OCI-LY7 (cell line): Measurements from ENCODE around the gene TRMU. TPM values are rescaled to one million over a fixed set of nuclear protein-coding genes. Genes with fewer than 3 reads are reported as not detected.

Source experiments
- BruUV-seq: library from RNA; stranded (reverse); fragments of 400-500 nt; replicated peaks from 2 replicates; lab custom pipeline; 2021; lab: Mats Ljungman, UMichigan
- CTCF ChIA-PET: fragments of 300-600 bp; sonication (Branson Sonifier 250); formaldehyde crosslinking; loops from one replicate; lab custom pipeline; 2022; ENCODE audit warnings: antibody characterized with exemption; ENCODE audit not compliant: unreplicated experiment; lab: Charles Lee
- POLR2A ChIA-PET: fragments of 300-600 bp; sonication (Branson Sonifier 250); formaldehyde crosslinking; loops from one replicate; lab custom pipeline; 2022; ENCODE audit warnings: antibody characterized with exemption; lab: Charles Lee
- DNase-seq: peaks from one replicate; pipeline ENCODE4 v3.0.0-alpha.2; 2015; ENCODE audit warnings: low spot score
- H2AFZ ChIP-seq: fragments of 200-600 bp; sonication (generic), shearing (Covaris generic); 2 replicates; pipeline ENCODE4 v1.6.1; 2014; ENCODE audit warnings: mild to moderate bottlenecking, antibody characterized with exemption, low read length, moderate library complexity
- H3K27ac ChIP-seq: fragments of 200-600 bp; sonication (generic); 2 replicates; pipeline ENCODE4 v1.5.1; 2014; ENCODE audit warnings: mixed run types, low read depth, mild to moderate bottlenecking, moderate library complexity, low read length, inconsistent platforms; ENCODE audit not compliant: poor library complexity, severe bottlenecking
- H3K36me3 ChIP-seq: fragments of 200-600 bp; sonication (generic); 2 replicates; pipeline ENCODE4 v1.6.1; 2014; ENCODE audit warnings: mild to moderate bottlenecking, antibody characterized with exemption, low read length, moderate library complexity, mixed read lengths; ENCODE audit not compliant: insufficient read depth
- H3K4me1 ChIP-seq: fragments of 200-600 bp; sonication (generic); 2 replicates; pipeline ENCODE4 v1.5.1; 2014; ENCODE audit warnings: mild to moderate bottlenecking, low read length; ENCODE audit not compliant: insufficient read depth, poor library complexity, severe bottlenecking
- H3K4me2 ChIP-seq: fragments of 200-600 bp; sonication (generic); 2 replicates; pipeline ENCODE4 v1.6.1; 2014; ENCODE audit warnings: mild to moderate bottlenecking, low read length
- H3K4me3 ChIP-seq: fragments of 200-600 bp; sonication (generic); 2 replicates; pipeline ENCODE4 v1.5.1; 2014; ENCODE audit warnings: mild to moderate bottlenecking, low read depth, low read length; ENCODE audit not compliant: poor library complexity, severe bottlenecking
- H3K79me2 ChIP-seq: fragments of 200-600 bp; sonication (generic); 2 replicates; pipeline ENCODE4 v1.6.1; 2016; ENCODE audit warnings: low read depth, mild to moderate bottlenecking, low read length, moderate library complexity, mixed read lengths; ENCODE audit not compliant: insufficient read depth
- H3K9me2 ChIP-seq: fragments of 200-600 bp; sonication (generic); 2 replicates; pipeline ENCODE4 v1.6.1; 2016; ENCODE audit warnings: mild to moderate bottlenecking, low read length, mixed read lengths; ENCODE audit not compliant: insufficient read depth
- H3K9me3 ChIP-seq: fragments of 200-600 bp; sonication (generic); 2 replicates; pipeline ENCODE4 v1.6.1; 2014; ENCODE audit warnings: mild to moderate bottlenecking, mixed run types, low read length, mixed read lengths
- H4K20me1 ChIP-seq: fragments of 200-600 bp; sonication (generic); 2 replicates; pipeline ENCODE4 v1.6.1; 2014; ENCODE audit warnings: mild to moderate bottlenecking, antibody characterized with exemption, low read length, moderate library complexity, mixed read lengths; ENCODE audit not compliant: insufficient read depth
- EZH2phosphoT487 ChIP-seq: fragments of 200-600 bp; sonication (generic); IDR thresholded peaks from 2 replicates; pipeline ENCODE4 v1.6.1; 2018; ENCODE audit warnings: low read depth, borderline replicate concordance, mild to moderate bottlenecking, mixed run types, antibody characterized with exemption, low read length, moderate library complexity, mixed read lengths
- intact Hi-C: fragments of 100-400 bp; cut with micrococcal nuclease; formaldehyde crosslinking; loops from one replicate; pipeline ENCODE4 v1.10.0; 2022; ENCODE audit not compliant: unreplicated experiment
- total RNA-seq, 2 experiments: library from RNA; depleted of rRNA in 1 of 2; stranded (reverse); fragments of >200 nt in 1 of 2; shearing (Covaris generic) in 1 of 2; gene quantifications; 2 replicates each; pipeline ENCODE4 v1.2.3, GENCODE V29; 2014 to 2022
- TF ChIP-seq, protein P1 (sequence below): fragments of 200-600 bp; sonication (generic); conservative IDR thresholded peaks from 2 replicates; pipeline ENCODE4 v1.5.1; 2014; ENCODE audit warnings: mild to moderate bottlenecking, antibody characterized with exemption, low read length, moderate library complexity, mixed read lengths

Gene TRMU
- total RNA-seq, 2 experiments from 2014 or later: 88.2 to 121 TPM

DNA sequence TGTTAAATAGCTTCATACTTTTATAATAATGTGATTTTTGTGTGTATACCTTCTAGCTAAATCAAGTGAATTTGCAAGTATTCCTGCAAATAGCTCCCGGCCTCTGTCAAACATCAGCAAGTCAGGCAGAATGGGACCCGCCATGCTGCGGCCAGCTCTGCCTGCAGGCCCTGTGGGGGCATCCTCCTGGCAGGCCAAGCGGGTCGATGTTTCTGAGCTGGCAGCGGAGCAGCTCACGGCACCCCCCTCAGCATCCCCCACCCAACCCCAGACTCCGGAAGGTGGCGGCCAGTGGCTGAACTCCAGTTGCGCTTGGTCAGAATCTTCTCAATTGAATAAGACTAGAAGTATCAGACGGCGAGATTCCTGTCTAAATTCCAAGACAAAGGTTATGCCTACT lies 19.5 kb upstream of the TRMU start:
- Histone ChIP-seq H2AFZ (no peak overlapping the region), H3K36me3 (peaks cover 92% of the 10 kb centered on the region), H3K4me3 (no peak overlapping the region), H3K27ac (no peak overlapping the region), H3K4me2 (no peak overlapping the region), H3K4me1 (no peaks in the 10 kb centered on the region), H4K20me1 (no peaks in the 10 kb centered on the region; the same call in 1 of the 2 replicates), H3K9me3 (no peaks in the 10 kb centered on the region), H3K79me2 (no peaks in the 10 kb centered on the region), H3K9me2 (no peaks in the 10 kb centered on the region)
- intact Hi-C loops: loop anchor here (2.0 to 10.0 kb wide), 2 partner anchors 65 to 321 kb away; partner anchors contain the start of gene CDPF1
- ChIA-PET CTCF (interaction anchor here (1.1 to 1.3 kb wide), 3 partner anchors 9 to 310 kb away, joined by 3 to 6 read pairs (median 3); no protein-coding TSS in a partner anchor), POLR2A (interaction anchor here (0.7 kb wide), 1 partner anchor 275 kb away, joined by 3 read pairs; no protein-coding TSS in a partner anchor)
- TF ChIP-seq, protein P1, sequence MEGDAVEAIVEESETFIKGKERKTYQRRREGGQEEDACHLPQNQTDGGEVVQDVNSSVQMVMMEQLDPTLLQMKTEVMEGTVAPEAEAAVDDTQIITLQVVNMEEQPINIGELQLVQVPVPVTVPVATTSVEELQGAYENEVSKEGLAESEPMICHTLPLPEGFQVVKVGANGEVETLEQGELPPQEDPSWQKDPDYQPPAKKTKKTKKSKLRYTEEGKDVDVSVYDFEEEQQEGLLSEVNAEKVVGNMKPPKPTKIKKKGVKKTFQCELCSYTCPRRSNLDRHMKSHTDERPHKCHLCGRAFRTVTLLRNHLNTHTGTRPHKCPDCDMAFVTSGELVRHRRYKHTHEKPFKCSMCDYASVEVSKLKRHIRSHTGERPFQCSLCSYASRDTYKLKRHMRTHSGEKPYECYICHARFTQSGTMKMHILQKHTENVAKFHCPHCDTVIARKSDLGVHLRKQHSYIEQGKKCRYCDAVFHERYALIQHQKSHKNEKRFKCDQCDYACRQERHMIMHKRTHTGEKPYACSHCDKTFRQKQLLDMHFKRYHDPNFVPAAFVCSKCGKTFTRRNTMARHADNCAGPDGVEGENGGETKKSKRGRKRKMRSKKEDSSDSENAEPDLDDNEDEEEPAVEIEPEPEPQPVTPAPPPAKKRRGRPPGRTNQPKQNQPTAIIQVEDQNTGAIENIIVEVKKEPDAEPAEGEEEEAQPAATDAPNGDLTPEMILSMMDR: no peak
- TF ChIP-seq EZH2phosphoT487: no peak
- DNase-seq: no peak
- no TSS peak for BruUV-seq

DNA sequence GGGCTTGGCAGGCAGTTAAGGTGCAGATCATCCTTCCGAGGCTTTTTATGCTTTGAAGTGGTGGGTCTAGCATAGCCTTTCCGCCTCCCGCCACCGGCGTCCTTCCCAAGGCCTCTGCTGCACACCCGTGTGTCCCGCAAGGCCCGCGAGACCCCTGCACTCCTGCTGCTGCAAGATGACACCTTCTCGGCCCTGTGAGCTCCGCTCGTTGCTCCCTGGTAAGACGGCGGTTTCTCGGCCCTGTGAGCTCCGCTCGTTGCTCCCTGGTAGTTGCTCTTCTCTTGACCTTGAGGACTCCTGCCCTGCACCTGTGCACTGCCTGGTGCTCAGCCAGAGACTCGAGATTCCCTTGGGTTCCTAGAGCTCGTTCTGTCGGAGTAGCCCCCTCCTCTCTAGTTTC lies 17.9 kb upstream of the TRMU start:
- Histone ChIP-seq H3K4me1 (no peaks in the 10 kb centered on the region), H3K4me3 (no peak overlapping the region), H3K9me2 (no peaks in the 10 kb centered on the region), H3K9me3 (no peaks in the 10 kb centered on the region), H3K27ac (no peak overlapping the region), H2AFZ (no peak overlapping the region), H3K36me3 (peaks cover 90% of the 10 kb centered on the region), H3K4me2 (no peak overlapping the region), H4K20me1 (no peaks in the 10 kb centered on the region; the same call in 1 of the 2 replicates), H3K79me2 (no peaks in the 10 kb centered on the region)
- intact Hi-C loops: loop anchor here (10.0 kb wide), 1 partner anchor 323 kb away; no protein-coding TSS in a partner anchor
- no TSS peak for BruUV-seq
- no peak for DNase-seq
- CTCF ChIA-PET: no interaction called here
- TF ChIP-seq, protein P1: no peak
- TF ChIP-seq EZH2phosphoT487: no peak
- POLR2A ChIA-PET: no interaction called here

DNA sequence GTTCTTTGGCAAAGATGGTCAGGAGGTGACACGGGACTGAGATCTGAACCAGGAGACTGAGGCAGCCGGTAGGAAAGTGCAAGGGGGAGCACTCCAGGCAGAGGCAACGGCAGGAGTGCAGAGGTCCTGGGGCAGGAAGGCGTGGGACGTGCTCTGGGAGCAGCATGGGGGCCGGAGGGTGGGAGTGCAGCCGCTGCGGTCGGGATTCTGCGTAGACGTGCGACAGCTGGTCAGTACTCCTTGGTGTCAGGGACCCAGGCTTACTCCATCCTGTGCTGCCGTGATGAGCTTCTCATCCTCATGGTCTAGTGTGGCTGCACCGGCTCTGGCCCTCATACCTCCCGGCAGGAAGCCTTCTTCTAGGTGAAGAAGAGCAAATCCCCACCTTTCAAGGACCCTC lies 16.9 kb upstream of the TRMU start:
- Histone ChIP-seq H3K4me1 (no peaks in the 10 kb centered on the region), H3K9me3 (no peaks in the 10 kb centered on the region), H4K20me1 (no peaks in the 10 kb centered on the region; the same call in 1 of the 2 replicates), H3K4me3 (no peak overlapping the region), H3K9me2 (no peaks in the 10 kb centered on the region), H3K79me2 (no peaks in the 10 kb centered on the region), H3K27ac (no peak overlapping the region), H3K4me2 (no peak overlapping the region), H2AFZ (no peak overlapping the region), H3K36me3 (peaks cover 97% of the 10 kb centered on the region)
- no peak for TF ChIP-seq EZH2phosphoT487
- TF ChIP-seq, protein P1: no peak
- ChIA-PET POLR2A (interaction anchor here (0.7 kb wide), 1 partner anchor 296 kb away, joined by 3 read pairs; no protein-coding TSS in a partner anchor), CTCF (no interaction called here)
- no TSS peak for BruUV-seq
- no peak for DNase-seq
- intact Hi-C loops: loop anchor here (10.0 kb wide), 1 partner anchor 324 kb away; no protein-coding TSS in a partner anchor
